Measurements from ENCODE around the gene CNKSR2.

GRCh38 chrX:21528076-21528475 is 153.9 kb downstream of the CNKSR2 start:
- TF ChIP-seq GATA2 (IDR thresholded peaks at IDR 0.05; ENCODE audit: low read depth, low read length): no peak
- no peak for TF ChIP-seq GATA3 (IDR thresholded peaks at IDR 0.05; ENCODE audit: low read depth, low read length)
